T follicular helper cell (primary cell): ENCODE results near the gene SMCHD1.
"Not testable (repeated sequence)": the region's sequence is repeated elsewhere in the genome, so short reads cannot be mapped to it uniquely, and the experiment has no call there.

Experiments
- DNase-seq: peaks from one replicate; pipeline ENCODE4 v3.0.0-alpha.2; 2020; ENCODE audit warnings: low read depth

SMCHD1 gene

DNA sequence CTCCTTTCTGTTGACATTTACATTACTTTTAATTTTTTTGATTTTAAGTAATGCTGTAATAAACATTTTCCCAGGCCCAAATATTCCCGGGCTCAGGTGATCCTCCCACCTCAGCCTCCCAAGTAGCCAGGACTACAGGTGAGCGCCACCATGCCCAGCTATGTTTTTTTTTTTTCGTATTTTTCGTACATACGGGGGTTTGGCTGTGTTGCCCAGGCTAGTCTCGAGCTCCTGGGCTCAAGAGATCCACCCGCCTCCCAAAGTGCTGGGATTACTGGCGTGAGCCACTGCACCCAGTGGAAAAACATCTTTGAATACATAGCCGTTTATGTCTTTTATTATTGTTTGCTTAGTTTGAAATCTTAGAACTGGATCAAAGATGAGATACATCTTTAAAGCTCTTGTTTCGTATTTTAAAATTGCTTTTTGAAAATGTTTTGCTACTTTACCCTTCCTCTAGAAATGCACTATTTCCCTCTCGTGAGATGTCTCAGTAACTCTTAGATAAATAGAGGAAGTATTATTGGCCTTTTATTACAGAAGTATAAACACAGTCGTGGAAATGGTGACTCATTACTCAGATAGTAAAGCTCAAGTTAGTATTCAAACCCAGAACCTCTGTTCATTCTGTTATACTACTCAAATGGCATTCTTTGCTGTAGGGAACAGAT lies 2.4 kb downstream of the SMCHD1 start:
- no peak for DNase-seq

DNA sequence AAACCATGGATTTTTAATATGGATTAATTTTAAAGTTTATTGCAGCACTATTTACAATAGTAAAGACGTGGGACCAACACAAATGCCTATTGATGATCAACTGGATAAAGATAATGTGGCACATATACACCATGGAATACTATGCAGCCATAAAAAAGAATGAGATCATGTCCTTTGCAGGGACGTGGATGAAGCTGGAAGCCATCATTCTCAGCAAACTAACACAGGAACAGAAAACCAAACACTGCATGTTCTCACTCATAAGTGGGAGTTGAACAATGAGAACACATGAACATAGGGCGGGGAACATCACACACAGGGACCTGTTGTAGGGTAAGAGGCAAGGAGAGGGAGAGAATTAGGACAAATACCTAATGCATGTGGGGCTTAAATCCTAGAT lies 5.3 kb downstream of the SMCHD1 start:
- not testable (repeated sequence) for DNase-seq

DNA sequence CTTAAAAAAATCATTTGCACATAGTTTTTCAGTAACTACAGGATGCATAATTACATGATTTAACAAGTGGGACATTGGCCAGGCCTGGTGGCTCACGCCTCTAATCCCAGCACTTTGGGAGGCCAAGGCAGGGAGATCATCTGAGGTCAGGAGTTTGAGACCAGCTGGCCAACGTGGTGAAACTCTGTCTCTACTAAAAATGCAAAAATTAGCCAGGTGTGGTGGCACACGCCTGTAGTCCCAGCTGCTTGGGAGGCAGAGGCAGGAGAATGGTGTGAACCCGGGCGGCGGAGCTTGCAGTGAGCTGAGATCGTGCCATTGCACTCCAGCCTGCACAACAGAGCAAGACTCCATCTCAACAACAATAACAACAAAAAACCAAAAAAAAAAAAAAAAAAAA lies 6.8 kb downstream of the SMCHD1 start:
- not testable (repeated sequence) for DNase-seq

DNA sequence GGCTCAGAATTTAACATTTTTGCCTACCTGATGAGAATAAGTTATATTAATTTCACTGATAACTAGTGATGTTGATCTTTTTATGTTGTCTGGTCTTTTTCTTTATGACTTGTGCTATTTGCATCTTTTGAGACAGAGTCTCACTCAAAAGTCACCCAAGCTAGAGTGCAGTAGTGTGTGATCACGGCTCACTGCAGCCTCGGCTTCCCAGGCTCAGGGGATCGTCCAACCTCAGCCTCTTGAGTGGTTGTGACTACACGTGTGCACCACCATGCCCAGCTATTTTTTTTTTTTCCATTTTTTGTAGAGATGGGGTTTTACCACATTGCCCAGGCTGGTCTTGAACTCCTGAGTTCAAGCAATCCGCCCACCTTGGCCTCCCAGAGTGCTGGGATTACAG lies 7.5 kb downstream of the SMCHD1 start:
- no peak for DNase-seq

DNA sequence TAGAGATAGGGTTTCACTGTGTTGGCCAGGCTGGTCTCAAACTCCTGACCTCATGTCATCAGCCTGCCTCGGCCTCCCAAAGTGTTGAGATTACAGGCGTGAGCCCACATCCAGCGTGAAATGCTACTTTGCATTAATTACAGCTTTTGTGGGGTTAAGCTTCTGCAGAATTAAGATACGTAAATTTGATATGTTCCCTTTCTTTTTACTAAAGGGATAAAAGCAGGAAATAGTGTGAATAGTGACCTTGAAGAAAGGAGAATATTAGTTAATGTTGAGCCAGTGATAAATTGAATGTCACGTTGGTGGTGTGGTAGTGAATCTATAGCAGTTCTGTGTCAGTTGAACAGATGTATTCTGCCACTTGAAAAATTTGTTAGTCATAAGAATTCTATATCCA lies 16.9 kb downstream of the SMCHD1 start:
- no peak for DNase-seq

DNA sequence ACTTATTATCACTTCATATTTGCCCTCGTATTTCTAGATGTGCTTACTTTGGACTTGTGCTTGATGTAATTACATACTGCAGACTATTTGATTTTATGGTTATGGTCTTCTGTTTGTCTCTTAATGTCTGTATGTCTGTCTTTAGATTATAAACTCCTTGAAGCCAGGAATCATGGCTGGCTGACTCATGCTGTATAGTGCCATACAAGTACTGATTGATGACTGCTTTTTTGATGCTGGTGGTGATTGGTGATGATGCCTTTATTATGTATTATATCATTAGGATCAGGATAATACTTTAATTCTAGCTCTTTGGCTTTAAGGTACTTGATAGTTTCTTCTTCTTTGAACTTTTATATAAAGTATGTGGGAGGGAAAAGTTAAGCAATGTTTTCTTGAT lies 17.3 kb downstream of the SMCHD1 start:
- no peak for DNase-seq

DNA sequence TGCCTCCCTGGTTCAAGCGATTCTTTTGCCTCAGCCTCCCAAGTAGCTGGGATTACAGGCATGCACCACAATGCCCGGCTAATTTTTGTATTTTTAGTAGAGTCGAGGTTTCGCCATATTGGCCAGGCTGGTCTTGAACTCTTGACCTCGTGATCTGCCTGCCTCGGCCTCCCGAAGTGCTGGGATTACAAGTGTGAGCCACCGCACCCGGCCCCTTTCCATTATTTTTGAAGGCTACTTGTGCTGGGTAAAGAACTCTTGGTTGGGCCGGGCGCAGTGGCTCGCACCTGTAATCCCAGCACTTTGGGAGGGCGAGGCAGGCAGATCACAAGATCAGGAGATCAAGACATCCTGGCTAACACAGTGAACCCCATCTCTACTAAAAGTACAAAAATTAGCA lies 23.4 kb downstream of the SMCHD1 start:
- DNase-seq: not testable (repeated sequence)

DNA sequence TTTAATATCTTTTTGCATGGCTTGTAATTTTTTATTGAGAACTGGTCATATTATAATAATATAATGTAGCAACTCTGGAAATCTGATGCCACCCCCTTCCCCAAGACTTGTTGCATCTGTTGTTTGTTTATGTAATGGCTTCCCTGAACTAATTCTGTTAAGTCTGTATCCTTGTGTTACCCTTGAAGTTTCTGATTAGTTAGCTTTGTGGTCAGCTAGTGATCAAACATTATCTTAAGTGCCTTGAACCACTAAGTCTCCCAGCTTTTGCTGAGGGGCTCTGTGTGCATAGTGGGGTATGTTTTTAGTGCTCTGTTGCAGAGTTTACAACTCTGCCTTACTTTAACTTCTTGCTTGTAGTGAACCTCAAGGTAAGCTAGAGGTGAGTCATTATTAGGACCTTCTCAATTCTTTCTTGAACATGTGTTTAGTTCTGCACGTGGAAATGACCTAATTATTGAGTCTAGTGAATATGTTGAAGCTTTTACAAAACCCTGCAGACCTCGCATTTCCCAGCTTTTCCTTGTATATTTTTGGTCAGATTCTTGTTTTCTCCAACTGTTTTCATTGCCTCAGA lies 24.8 kb downstream of the SMCHD1 start:
- DNase-seq: no peak

DNA sequence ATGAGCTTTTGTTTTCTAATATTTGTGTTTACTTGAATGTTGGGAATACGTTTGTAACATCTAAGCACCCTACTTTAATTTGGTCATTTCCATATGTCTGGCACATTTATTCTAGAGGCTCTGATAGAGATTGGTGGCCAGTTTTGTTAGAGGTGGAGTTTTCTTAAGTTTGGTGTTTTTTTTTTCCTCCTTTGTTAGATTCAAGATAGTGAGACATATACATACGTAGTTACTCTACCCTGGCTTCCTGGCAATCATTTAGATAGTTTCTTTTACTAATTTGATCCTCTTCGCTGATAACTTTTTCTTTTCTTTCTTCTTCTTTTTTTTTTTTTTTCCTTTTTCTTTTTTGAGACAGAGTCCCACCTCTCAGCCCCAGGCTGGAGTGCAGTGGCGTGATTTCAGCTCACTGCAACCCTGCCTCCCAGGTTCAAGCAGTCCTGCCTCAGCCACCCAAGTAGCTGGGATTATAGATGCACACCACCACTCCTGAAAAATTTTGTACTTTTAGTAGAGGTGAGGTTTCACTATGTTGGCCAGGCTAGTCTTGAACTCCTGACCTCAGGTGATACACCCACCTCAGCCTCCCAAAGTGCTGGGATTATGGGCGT lies 26.6 kb downstream of the SMCHD1 start:
- no peak for DNase-seq

DNA sequence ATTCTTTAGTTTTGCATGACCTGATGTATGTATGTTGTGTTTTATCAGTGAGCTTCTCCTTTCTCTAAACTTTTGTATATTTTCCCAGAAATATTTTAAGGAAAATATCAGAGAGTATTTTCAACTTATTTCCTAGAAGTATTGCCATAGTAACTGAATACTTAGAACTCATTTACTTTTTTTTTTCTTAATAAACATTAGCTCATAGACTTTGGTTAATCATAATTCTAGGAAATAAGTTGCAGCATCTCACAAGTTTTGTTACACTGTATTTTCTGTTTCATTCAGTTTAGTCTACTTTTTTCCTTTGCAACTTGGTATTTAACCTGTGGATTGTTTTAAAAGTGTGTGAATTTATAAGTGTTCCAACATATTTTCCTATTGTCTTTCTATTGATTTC lies 27.5 kb downstream of the SMCHD1 start:
- DNase-seq: no peak

DNA sequence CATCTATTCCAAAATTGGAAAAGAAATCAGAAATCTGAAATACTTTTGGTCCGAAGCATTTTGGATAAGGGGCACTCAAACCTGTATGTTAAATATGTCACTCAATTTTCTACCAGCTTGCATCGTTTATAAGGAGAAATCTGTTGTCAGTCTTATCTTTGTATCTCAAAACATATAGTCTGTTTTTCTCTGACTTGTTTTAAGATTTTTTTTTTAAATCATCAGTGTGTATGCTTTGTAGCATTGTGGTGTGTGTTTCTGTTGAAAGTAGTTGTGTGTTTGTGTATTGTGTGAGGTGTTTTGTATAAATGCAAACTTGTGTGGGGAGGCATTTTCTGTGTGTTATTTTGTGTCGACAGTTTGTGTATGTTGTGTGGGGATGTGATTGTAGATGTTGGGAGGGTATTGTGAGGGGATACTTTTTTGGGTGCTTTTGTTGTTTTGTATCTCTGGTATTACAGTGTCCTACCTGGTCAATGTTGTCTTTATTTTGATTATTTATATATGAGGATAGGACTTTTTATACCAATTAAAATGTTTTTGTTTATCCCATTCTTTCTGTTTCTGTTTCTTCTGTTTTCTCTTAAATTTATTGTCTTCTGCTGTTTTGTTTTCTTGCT lies 30.9 kb downstream of the SMCHD1 start:
- DNase-seq: no peak

DNA sequence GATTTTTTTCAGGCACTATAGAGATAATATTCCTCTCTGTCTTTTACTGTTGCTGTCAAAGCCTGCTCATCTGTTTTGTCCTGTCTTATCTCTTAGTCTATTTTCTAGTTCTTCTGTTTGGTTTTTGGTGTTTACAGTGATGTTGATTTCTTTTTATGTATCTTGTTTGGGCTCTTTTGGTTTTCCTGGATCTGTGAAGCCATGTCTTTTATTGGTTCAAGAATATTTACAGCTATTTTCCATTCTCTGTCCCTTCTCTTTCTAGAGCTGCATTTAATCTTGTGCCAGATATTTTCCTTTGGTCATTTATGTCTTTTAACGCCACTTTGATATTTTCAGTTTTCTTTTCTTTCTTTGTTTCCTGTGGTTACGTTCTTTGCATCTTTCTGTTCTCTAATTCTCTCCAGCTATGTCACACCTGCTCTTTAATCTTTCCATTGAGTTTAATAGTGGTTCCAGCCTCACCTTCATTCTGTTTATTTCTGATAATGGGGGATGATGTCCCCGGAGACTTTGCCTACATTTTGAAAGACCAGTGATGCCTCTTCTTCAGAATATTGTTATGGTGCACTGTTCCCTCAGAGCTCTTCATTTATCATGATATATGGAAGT lies 32.0 kb downstream of the SMCHD1 start:
- no peak for DNase-seq

DNA sequence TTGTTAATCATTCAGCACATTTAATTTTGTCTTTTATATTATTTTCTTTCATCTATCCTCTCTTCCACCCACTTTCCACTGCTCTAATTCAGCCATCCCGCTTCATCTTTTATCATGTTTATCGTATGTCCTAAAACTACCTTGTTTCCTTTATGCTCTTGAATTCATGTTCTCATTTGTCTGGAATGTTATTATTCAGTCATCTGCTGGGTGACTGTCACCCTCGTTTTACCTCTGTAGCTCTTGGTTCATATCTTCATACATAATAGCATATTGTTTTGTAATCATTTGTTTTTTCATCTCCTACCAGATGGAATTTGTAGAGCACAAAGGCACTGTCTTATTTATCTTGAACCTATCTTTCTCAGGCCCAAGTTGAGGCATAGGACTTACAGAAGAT lies 37.0 kb downstream of the SMCHD1 start:
- DNase-seq: no peak

DNA sequence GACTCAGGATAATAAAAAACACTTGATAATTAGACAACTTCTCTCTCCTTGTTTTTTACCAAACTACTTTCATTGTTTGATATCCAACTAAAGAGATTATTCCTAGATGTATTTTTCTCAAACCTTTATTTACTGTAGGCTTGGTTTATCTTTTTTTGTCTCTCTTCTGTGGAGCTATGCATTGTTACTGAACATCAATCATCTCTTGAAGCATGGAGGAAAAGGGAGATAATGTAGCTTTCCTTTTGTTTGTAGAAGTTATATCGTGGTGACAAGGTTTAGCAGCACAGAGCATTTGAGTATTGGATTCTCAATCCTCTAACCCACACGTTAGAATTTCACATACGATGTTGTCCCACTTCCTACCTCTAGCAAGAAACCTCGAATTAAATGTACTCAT lies 41.7 kb downstream of the SMCHD1 start:
- DNase-seq: no peak

DNA sequence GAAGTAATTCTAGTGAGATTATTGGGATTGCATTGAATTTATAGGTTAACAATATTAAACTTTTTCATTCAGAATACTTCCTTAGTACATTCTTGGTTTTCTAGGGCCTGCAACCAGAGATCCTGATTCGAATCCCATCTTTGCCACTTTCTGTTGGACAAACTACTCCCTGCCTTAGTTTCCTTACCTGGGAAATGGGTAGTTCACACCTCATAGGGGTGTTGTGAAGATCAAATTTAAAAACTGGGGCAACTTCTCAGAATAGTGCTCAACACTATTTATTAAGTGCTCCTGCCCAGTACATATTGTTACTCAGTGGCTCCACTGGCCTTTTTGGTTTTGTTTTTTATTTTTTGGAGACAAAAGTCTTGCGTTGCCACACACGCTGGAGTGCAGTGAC lies 43.5 kb downstream of the SMCHD1 start:
- no peak for DNase-seq

DNA sequence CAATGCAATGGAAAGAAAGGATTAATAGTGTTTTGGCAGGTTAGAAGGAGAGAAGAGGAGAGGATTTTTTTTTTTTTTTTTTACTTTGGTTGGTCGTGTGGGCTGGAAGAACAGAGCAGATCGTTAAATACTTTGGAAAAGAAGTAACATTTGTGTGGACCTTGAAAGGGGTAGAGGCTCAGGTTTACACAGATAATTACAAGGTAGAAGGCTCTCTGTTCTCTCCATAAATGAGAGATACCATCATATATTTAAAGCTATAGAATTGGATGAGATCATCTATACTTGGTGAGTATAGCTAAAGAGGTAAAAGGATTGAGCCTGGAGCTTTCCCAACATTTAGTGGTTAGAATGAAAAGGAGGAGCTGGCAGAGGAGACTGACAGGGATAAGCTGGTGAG lies 49.0 kb downstream of the SMCHD1 start:
- no peak for DNase-seq

DNA sequence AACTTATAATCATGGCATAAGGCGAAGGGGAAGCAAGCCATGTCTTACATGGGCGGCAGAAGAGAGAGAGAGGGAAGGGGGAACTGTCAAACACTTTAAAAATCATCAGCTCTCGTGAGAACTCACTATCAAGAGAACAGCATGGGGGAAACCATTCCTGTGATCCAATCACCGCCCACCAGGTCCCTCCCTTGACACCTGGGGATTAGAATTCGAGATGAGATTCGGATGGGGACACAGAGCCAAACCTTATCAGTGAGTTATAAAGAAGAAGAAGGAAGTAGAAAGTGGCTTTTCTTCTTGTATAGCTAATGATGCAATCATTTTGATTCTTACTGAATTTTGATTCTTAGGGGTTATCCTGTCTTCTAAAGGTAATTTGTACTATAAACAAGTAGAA lies 51.4 kb downstream of the SMCHD1 start:
- DNase-seq: no peak

DNA sequence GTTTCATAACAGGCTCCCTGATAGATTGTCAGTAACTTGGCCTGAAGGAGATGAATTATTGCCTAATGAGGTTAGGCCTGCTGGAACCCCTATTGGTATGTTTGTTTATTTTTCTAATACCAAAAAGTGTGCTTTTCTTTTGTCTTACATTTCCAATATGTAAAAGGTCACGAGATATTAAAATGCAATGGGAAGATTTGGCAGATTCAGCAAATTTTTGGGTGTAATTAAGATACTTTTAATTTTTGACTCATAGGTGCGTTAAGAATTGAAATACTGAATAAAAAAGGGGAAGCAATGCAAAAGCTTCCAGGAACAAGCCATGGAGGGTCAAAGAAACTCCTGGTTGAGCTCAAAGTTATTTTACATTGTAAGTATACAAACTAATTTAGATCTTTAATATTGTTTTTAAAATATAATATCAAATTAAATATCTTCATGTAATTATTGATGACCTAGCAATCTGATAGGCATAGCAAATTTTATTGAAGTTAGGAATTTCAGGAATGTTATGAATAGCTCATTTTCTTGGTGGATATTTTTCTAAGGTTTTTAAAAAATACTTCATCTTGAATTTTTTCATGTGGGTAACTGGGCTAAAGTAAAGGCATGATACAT lies 52.1 kb downstream of the SMCHD1 start:
- no peak for DNase-seq

DNA sequence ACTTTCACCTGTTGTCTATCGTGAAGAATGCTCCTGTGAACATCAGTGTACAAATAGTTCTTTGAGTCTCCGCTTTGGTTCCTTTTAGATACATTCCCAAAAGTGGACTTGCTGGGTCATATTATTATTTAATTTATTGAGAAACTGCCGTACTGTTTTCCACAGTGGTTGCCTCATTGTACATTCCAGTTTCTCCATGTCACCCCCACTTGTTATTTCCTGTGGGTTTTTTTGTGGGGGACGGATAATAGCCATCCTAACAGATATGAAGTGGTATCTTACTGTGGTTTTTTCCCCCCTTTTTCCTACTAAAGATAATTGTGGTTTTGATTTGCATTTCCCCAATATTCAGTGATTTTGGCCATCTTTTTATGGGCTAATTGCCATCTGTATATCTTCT lies 53.8 kb downstream of the SMCHD1 start:
- no peak for DNase-seq

DNA sequence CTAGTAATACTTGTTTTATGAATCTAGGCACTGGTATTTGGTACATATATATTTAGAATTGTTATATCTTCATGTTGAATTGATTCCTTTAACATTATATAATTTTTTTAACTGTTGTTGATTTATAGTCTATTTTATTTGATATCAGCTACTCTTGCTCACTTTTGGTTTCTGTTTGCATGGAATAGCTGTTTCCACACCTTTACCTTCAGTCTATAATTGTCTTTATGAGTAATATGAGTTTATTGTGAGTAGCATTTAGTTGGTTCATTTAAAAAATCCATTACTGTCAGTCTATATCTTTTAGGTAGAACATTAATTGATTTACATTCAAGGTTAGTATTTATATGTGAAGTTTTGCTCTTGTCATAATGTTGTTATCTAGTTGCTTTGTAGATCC lies 58.6 kb downstream of the SMCHD1 start:
- DNase-seq: no peak

DNA sequence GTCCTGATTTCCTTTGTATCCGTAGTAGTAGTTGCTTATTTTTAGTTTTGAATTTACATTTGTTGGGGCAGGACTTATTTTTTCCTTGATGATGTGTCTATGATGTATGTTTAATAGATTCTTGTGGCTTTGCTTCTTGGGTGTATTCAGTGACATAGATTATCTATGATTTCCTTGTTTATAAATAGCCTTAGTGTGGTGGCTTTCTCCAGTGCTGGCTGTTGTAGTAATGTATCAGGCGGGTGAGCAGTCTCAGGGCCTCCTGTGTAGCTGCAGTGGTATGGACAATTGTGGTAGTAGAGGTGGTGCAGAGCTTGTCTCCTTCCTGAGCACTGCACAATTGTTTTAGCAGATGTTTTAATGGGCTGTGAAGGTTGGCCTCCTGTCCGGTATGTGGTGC lies 60.5 kb downstream of the SMCHD1 start:
- no peak for DNase-seq
